Suprapubic skin (tissue), 4 donors: ENCODE measurements around the gene PRICKLE1.

Experiments
- CTCF ChIP-seq, 2 donors: fragments of 200-600 bp in 1 of 2; fragments of 450-650 bp in 1 of 2; sonication (generic) in 1 of 2; IDR thresholded peaks; one replicate each; pipeline ENCODE4 v1.5.1; 2016 to 2019; ENCODE audit warnings: antibody characterized with exemption in 2 of 2, mild to moderate bottlenecking in 1 of 2, moderate library complexity in 1 of 2
- EP300 ChIP-seq: sonication (generic); formaldehyde crosslinking; IDR thresholded peaks from one replicate; pipeline ENCODE4 v1.6.1; 2017; ENCODE audit warnings: antibody characterized with exemption
- POLR2A ChIP-seq, 2 donors: fragments of 450-650 bp; IDR thresholded peaks; one replicate each; pipeline ENCODE4 v1.6.1; 2017; ENCODE audit warnings: antibody characterized with exemption in 2 of 2, mild to moderate bottlenecking in 2 of 2, moderate library complexity in 2 of 2
- POLR2AphosphoS5 ChIP-seq, 3 donors: sonication (generic); formaldehyde crosslinking; IDR thresholded peaks; one replicate each; pipeline ENCODE4 v1.6.1; 2017; ENCODE audit warnings: antibody characterized with exemption in 3 of 3

GRCh38 chr12:42504049-42504448 lies 85.5 kb downstream of the PRICKLE1 start:
- TF ChIP-seq CTCF (IDR thresholded peaks at IDR 0.05) (no peak), EP300 (no peak), POLR2A (IDR thresholded peaks at IDR 0.05) (no peak), POLR2AphosphoS5 (IDR thresholded peaks at IDR 0.05) (no peak)
